WTC11 (cell line): ENCODE measurements around the gene GARIN3. TPM values are rescaled to one million over a fixed set of nuclear protein-coding genes. Genes with fewer than 3 reads are reported as not detected.

Source experiments
- ATAC-seq: fragments of 200-7000 bp; cut with Tn5 transposase; 2 replicates; pipeline ENCODE4 v1.10.0; 2021; ENCODE audit warnings: mild to moderate bottlenecking, moderate library complexity
- CTCF ChIA-PET: fragments of 300-600 bp; sonication (Branson Sonifier 250); formaldehyde crosslinking; loops from one replicate; lab custom pipeline; 2021; ENCODE audit warnings: antibody characterized with exemption; lab: Charles Lee
- POLR2A ChIA-PET: fragments of 350-600 bp; sonication (Branson Sonifier 250); formaldehyde crosslinking; loops from one replicate; lab custom pipeline; 2021; ENCODE audit warnings: antibody characterized with exemption; lab: Charles Lee
- DNase-seq: peaks from one replicate; pipeline ENCODE4 v3.0.0; 2021; ENCODE audit warnings: low spot score
- H3K27ac Mint-ChIP-seq: 2 replicates; pipeline ENCODE4 v1.8.0; 2021; ENCODE audit warnings: mixed read lengths
- H3K27me3 Mint-ChIP-seq: 2 replicates; pipeline ENCODE4 v1.8.0; 2021; ENCODE audit warnings: low read depth, mild to moderate bottlenecking, moderate library complexity, mixed read lengths
- H3K36me3 Mint-ChIP-seq: 2 replicates; pipeline ENCODE4 v1.8.0; 2021; ENCODE audit warnings: mixed read lengths
- H3K4me1 Mint-ChIP-seq: 2 replicates; pipeline ENCODE4 v1.8.0; 2022; ENCODE audit warnings: mixed read lengths
- H3K4me3 Mint-ChIP-seq: 2 replicates; pipeline ENCODE4 v1.8.0; 2021; ENCODE audit warnings: mild to moderate bottlenecking, moderate library complexity, mixed read lengths
- H3K9me3 Mint-ChIP-seq: 2 replicates; pipeline ENCODE4 v1.8.0; 2021; ENCODE audit warnings: mixed read lengths
- CREB1 ChIP-seq: sonication (generic); formaldehyde crosslinking; IDR thresholded peaks from 2 replicates; pipeline ENCODE4 v1.8.0; 2023; ENCODE audit warnings: mild to moderate bottlenecking, missing genetic modification reagents
- CREM ChIP-seq: sonication (generic); formaldehyde crosslinking; IDR thresholded peaks from 2 replicates; pipeline ENCODE4 v1.8.1; 2022; ENCODE audit warnings: mild to moderate bottlenecking, missing genetic modification reagents, moderate library complexity
- EMX1 ChIP-seq: fragments of 250-450 bp; sonication (Bioruptor Pico); IDR thresholded peaks from 2 replicates; pipeline ENCODE4 v1.8.0; 2021; ENCODE audit warnings: mild to moderate bottlenecking
- ETV6 ChIP-seq: sonication (generic); formaldehyde crosslinking; IDR thresholded peaks from 2 replicates; pipeline ENCODE4 v1.8.1; 2022; ENCODE audit warnings: mild to moderate bottlenecking, missing genetic modification reagents
- FOXJ3 ChIP-seq: sonication (generic); formaldehyde crosslinking; IDR thresholded peaks from 2 replicates; pipeline ENCODE4 v1.9.0; 2021; ENCODE audit warnings: missing genetic modification reagents, mild to moderate bottlenecking, borderline replicate concordance
- GTF2I ChIP-seq: fragments of 250-450 bp; sonication (Bioruptor Pico); conservative IDR thresholded peaks from 2 replicates; pipeline ENCODE4 v1.4.0; 2021; ENCODE audit warnings: mild to moderate bottlenecking
- MYBL2 ChIP-seq: sonication (generic); formaldehyde crosslinking; IDR thresholded peaks from 2 replicates; pipeline ENCODE4 v1.8.1; 2023; ENCODE audit warnings: mild to moderate bottlenecking, moderate library complexity, missing genetic modification reagents
- PRRX2 ChIP-seq: fragments of 250-450 bp; sonication (Bioruptor Pico); IDR thresholded peaks from 2 replicates; pipeline ENCODE4 v1.8.0; 2021; ENCODE audit warnings: mild to moderate bottlenecking
- TCF7 ChIP-seq: sonication (generic); formaldehyde crosslinking; IDR thresholded peaks from 2 replicates; pipeline ENCODE4 v1.8.0; 2022; ENCODE audit warnings: mild to moderate bottlenecking, low read depth, missing genetic modification reagents, moderate library complexity
- TEAD4 ChIP-seq: sonication (generic); formaldehyde crosslinking; IDR thresholded peaks from 2 replicates; pipeline ENCODE4 v1.8.0; 2022; ENCODE audit warnings: mild to moderate bottlenecking, missing genetic modification reagents
- ZNF138 ChIP-seq: sonication (generic); formaldehyde crosslinking; conservative IDR thresholded peaks from 2 replicates; pipeline ENCODE4 v1.8.1; 2022; ENCODE audit warnings: mild to moderate bottlenecking, moderate library complexity, missing genetic modification reagents
- total RNA-seq: library from RNA; stranded (reverse); gene quantifications from 3 replicates; pipeline ENCODE4 v1.2.3, GENCODE V29; 2021
- TF ChIP-seq, protein P1 (sequence below): sonication (generic); formaldehyde crosslinking; IDR thresholded peaks from 2 replicates; pipeline ENCODE4 v1.8.1; 2022; ENCODE audit warnings: missing genetic modification reagents, borderline replicate concordance
- TF ChIP-seq, protein P2 (sequence below): sonication (generic); formaldehyde crosslinking; IDR thresholded peaks from 2 replicates; pipeline ENCODE4 v1.8.0; 2022; ENCODE audit warnings: mild to moderate bottlenecking, missing genetic modification reagents
- TF ChIP-seq, protein P3 (sequence below): sonication (generic); formaldehyde crosslinking; IDR thresholded peaks from 2 replicates; pipeline ENCODE4 v1.8.0; 2022; ENCODE audit warnings: mild to moderate bottlenecking, missing genetic modification reagents
- TF ChIP-seq, protein P4 (sequence below): sonication (generic); formaldehyde crosslinking; IDR thresholded peaks from 2 replicates; pipeline ENCODE4 v1.8.0; 2022; ENCODE audit warnings: missing genetic modification reagents
- TF ChIP-seq, protein P5 (sequence below): fragments of 250-450 bp; sonication (Bioruptor Pico); IDR thresholded peaks from 2 replicates; pipeline ENCODE4 v1.8.0; 2021; ENCODE audit warnings: mild to moderate bottlenecking
- TF ChIP-seq, protein P6 (sequence below): sonication (generic); formaldehyde crosslinking; IDR thresholded peaks from 2 replicates; pipeline ENCODE4 v1.8.1; 2023; ENCODE audit warnings: mild to moderate bottlenecking, missing genetic modification reagents
- TF ChIP-seq, protein P7 (sequence below): fragments of 250-450 bp; sonication (Bioruptor Pico); IDR thresholded peaks from 2 replicates; pipeline ENCODE4 v1.9.0; 2021; ENCODE audit warnings: mild to moderate bottlenecking
- TF ChIP-seq, protein P8 (sequence below): sonication (generic); formaldehyde crosslinking; IDR thresholded peaks from 2 replicates; pipeline ENCODE4 v1.8.0; 2022; ENCODE audit warnings: mild to moderate bottlenecking, missing genetic modification reagents

Gene GARIN3
- total RNA-seq, 1 experiment from 2014 or later, result not detected

DNA sequence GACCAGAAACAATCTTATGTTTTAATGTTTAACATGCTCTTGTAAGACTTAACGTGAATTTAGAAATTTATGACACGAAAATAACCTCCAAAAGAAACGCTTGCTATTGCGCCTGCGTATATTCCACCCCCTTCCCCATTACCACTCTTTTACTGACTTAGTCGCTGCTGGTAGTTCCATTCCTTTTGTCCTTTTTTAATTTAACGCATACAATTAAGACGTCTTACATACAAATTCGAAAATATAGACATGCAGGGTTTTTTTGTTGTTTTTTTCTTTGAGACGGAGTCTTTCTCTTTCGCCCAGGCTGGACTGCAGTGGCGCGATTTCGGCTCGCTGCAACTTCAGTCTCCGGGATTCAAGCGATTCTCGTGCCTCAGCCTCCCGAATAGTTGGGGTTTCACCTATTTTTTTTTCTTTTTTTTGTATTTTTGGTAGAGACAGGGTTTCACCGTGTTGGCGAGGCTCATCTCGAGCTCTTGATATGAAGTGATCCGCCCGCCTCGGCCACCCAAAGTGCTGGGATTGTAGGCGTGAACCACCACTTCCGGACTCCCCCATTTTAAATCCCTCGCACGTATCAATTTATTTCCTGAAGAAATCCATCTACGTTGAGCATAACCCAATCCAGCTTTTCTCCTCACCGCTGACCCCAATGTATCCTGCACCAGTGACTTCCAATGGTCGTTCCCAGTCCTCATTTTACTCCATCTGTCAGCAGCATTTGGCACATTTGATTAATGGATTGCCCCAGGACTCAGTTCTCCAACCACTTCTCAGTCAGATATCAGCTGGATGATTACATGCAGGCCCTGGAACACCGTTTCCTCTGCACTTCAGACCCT is 22.7 kb downstream of the GARIN3 start (continued):
- TF ChIP-seq GTF2I (CRISPR knock-in tag) (no peak), ETV6 (no peak), ZNF138 (CRISPR knock-in tag) (no peak), TCF7 (CRISPR knock-in tag) (no peak), CREB1 (CRISPR knock-in tag) (no peak), PRRX2 (CRISPR knock-in tag) (no peak), MYBL2 (CRISPR knock-in tag) (no peak)
- TF ChIP-seq, protein P1, sequence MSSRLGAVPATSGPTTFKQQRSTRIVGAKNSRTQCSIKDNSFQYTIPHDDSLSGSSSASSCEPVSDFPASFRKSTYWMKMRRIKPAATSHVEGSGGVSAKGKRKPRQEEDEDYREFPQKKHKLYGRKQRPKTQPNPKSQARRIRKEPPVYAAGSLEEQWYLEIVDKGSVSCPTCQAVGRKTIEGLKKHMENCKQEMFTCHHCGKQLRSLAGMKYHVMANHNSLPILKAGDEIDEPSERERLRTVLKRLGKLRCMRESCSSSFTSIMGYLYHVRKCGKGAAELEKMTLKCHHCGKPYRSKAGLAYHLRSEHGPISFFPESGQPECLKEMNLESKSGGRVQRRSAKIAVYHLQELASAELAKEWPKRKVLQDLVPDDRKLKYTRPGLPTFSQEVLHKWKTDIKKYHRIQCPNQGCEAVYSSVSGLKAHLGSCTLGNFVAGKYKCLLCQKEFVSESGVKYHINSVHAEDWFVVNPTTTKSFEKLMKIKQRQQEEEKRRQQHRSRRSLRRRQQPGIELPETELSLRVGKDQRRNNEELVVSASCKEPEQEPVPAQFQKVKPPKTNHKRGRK (CRISPR knock-in tag), result no peak
- TF ChIP-seq, protein P2, sequence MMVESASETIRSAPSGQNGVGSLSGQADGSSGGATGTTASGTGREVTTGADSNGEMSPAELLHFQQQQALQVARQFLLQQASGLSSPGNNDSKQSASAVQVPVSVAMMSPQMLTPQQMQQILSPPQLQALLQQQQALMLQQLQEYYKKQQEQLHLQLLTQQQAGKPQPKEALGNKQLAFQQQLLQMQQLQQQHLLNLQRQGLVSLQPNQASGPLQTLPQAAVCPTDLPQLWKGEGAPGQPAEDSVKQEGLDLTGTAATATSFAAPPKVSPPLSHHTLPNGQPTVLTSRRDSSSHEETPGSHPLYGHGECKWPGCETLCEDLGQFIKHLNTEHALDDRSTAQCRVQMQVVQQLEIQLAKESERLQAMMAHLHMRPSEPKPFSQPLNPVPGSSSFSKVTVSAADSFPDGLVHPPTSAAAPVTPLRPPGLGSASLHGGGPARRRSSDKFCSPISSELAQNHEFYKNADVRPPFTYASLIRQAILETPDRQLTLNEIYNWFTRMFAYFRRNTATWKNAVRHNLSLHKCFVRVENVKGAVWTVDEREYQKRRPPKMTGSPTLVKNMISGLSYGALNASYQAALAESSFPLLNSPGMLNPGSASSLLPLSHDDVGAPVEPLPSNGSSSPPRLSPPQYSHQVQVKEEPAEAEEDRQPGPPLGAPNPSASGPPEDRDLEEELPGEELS (CRISPR knock-in tag), result no peak
- TF ChIP-seq, protein P3, sequence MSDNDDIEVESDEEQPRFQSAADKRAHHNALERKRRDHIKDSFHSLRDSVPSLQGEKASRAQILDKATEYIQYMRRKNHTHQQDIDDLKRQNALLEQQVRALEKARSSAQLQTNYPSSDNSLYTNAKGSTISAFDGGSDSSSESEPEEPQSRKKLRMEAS (CRISPR knock-in tag), result no peak
- TF ChIP-seq, protein P4, sequence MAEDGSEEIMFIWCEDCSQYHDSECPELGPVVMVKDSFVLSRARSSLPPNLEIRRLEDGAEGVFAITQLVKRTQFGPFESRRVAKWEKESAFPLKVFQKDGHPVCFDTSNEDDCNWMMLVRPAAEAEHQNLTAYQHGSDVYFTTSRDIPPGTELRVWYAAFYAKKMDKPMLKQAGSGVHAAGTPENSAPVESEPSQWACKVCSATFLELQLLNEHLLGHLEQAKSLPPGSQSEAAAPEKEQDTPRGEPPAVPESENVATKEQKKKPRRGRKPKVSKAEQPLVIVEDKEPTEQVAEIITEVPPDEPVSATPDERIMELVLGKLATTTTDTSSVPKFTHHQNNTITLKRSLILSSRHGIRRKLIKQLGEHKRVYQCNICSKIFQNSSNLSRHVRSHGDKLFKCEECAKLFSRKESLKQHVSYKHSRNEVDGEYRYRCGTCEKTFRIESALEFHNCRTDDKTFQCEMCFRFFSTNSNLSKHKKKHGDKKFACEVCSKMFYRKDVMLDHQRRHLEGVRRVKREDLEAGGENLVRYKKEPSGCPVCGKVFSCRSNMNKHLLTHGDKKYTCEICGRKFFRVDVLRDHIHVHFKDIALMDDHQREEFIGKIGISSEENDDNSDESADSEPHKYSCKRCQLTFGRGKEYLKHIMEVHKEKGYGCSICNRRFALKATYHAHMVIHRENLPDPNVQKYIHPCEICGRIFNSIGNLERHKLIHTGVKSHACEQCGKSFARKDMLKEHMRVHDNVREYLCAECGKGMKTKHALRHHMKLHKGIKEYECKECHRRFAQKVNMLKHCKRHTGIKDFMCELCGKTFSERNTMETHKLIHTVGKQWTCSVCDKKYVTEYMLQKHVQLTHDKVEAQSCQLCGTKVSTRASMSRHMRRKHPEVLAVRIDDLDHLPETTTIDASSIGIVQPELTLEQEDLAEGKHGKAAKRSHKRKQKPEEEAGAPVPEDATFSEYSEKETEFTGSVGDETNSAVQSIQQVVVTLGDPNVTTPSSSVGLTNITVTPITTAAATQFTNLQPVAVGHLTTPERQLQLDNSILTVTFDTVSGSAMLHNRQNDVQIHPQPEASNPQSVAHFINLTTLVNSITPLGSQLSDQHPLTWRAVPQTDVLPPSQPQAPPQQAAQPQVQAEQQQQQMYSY (CRISPR knock-in tag), result no peak

DNA sequence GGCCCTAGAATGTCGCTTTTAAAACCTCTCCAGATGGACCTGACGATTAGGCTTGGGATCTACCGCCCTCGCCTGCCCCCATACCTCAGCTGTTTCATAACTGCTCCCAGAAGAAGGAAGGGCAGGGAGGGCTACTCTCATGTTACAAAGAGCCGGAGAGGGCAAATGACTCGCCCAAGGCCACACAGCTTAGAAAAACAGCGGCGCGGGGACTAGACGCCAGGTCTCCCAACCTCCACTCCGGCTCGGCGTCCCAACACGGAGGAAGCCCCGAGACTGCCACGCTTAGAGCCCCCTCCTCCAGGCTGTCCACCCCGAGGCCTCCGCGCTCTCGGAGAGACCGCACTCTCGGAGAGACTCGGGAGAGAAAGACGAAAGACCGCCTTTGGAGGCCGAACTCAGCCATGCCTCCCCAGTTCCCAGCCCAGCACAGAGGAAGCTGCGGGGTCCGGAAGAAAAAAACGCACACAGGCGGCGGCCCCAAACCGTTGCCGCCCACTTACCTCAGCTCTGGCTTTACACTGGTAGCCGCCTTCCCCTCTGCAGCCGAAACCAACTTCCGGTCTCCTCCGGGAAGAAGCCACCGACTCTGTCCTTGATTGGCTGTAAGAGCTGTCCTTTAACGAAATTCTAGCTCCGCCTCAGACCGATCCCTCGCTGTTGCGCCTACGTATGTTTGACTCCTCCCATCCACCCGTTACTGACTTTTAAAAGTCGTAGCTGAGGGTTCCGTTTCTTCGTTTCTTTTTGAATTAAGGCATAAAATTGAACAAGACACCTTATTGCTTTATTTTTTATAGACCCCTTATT is 23.5 kb downstream of the GARIN3 start, which contains the start of gene MED7:
MED7 (minus strand) TSS at position 549 of the 810 bp plus-strand sequence. CDS start 3,434 bp downstream, outside the sequence.
- ATAC-seq, result peak; percentile 100
- POLR2A ChIA-PET, result interaction anchor here (0.6 to 2.2 kb wide), 6 partner anchors 10 to 473 kb away, joined by 3 to 12 read pairs (median 3); no protein-coding TSS in a partner anchor
- CTCF ChIA-PET, result interaction anchor here (0.6 to 2.2 kb wide), 8 partner anchors 10 to 601 kb away, joined by 3 to 13 read pairs (median 3); partner anchors contain the start of gene LSM11
- peak; percentile 91 for DNase-seq
- Mint-ChIP-seq H3K27ac (peak within 1 kb of the TSS; percentile 96), H3K36me3 (peaks cover 29% of the 10 kb centered on the region), H3K27me3 (no peaks in the 10 kb centered on the region; the same call in 1 of the 2 replicates), H3K4me3 (peak within 1 kb of the TSS; percentile 92), H3K9me3 (no peaks in the 10 kb centered on the region), H3K4me1 (peaks cover 5% of the 10 kb centered on the region; the same call in 1 of the 2 replicates)
- TF ChIP-seq, protein P5, sequence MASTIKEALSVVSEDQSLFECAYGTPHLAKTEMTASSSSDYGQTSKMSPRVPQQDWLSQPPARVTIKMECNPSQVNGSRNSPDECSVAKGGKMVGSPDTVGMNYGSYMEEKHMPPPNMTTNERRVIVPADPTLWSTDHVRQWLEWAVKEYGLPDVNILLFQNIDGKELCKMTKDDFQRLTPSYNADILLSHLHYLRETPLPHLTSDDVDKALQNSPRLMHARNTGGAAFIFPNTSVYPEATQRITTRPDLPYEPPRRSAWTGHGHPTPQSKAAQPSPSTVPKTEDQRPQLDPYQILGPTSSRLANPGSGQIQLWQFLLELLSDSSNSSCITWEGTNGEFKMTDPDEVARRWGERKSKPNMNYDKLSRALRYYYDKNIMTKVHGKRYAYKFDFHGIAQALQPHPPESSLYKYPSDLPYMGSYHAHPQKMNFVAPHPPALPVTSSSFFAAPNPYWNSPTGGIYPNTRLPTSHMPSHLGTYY, result no peak
- peak; percentile 88 for TF ChIP-seq MYBL2 (CRISPR knock-in tag)
- 0 out of 2 replicates have a peak, but pooled peaks have one; percentile 37 for TF ChIP-seq CREM (CRISPR knock-in tag)
- TF ChIP-seq, protein P6, sequence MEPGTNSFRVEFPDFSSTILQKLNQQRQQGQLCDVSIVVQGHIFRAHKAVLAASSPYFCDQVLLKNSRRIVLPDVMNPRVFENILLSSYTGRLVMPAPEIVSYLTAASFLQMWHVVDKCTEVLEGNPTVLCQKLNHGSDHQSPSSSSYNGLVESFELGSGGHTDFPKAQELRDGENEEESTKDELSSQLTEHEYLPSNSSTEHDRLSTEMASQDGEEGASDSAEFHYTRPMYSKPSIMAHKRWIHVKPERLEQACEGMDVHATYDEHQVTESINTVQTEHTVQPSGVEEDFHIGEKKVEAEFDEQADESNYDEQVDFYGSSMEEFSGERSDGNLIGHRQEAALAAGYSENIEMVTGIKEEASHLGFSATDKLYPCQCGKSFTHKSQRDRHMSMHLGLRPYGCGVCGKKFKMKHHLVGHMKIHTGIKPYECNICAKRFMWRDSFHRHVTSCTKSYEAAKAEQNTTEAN (CRISPR knock-in tag), result 0 out of 2 replicates have a peak, but pooled peaks have one; percentile 33
- no peak for TF ChIP-seq EMX1 (CRISPR knock-in tag)
- TF ChIP-seq, protein P1 (CRISPR knock-in tag), result no peak
- TF ChIP-seq, protein P7, sequence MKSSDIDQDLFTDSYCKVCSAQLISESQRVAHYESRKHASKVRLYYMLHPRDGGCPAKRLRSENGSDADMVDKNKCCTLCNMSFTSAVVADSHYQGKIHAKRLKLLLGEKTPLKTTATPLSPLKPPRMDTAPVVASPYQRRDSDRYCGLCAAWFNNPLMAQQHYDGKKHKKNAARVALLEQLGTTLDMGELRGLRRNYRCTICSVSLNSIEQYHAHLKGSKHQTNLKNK (CRISPR knock-in tag), result no peak
- no peak for TF ChIP-seq TEAD4 (CRISPR knock-in tag)
- peak; percentile 88 for TF ChIP-seq GTF2I (CRISPR knock-in tag)
- no peak for TF ChIP-seq FOXJ3 (CRISPR knock-in tag)
- TF ChIP-seq, protein P8, sequence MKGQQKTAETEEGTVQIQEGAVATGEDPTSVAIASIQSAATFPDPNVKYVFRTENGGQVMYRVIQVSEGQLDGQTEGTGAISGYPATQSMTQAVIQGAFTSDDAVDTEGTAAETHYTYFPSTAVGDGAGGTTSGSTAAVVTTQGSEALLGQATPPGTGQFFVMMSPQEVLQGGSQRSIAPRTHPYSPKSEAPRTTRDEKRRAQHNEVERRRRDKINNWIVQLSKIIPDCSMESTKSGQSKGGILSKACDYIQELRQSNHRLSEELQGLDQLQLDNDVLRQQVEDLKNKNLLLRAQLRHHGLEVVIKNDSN (CRISPR knock-in tag), result no peak
